OCI-LY7 (cell line): ENCODE measurements around the gene MFAP4.

ENCODE experiments used
- CTCF ChIP-seq: fragments of 200-600 bp; sonication (generic); conservative IDR thresholded peaks from 2 replicates; pipeline ENCODE4 v1.5.1; 2014; ENCODE audit warnings: mild to moderate bottlenecking, antibody characterized with exemption, low read length, moderate library complexity, mixed read lengths
- EZH2phosphoT487 ChIP-seq: fragments of 200-600 bp; sonication (generic); IDR thresholded peaks from 2 replicates; pipeline ENCODE4 v1.6.1; 2018; ENCODE audit warnings: low read depth, borderline replicate concordance, mild to moderate bottlenecking, mixed run types, antibody characterized with exemption, low read length, moderate library complexity, mixed read lengths

- no peak for TF ChIP-seq CTCF
- TF ChIP-seq EZH2phosphoT487: no peak
Observed at GRCh38 chr17:19412984-19413383, 26.0 kb upstream of the MFAP4 start.
